Measurements from ENCODE around the gene RABL3. TPM values are rescaled to one million over a fixed set of nuclear protein-coding genes. Genes with fewer than 3 reads are reported as not detected.

RABL3 gene
- polyA plus RNA-seq, 1 experiment, result 2.6 TPM

DNA sequence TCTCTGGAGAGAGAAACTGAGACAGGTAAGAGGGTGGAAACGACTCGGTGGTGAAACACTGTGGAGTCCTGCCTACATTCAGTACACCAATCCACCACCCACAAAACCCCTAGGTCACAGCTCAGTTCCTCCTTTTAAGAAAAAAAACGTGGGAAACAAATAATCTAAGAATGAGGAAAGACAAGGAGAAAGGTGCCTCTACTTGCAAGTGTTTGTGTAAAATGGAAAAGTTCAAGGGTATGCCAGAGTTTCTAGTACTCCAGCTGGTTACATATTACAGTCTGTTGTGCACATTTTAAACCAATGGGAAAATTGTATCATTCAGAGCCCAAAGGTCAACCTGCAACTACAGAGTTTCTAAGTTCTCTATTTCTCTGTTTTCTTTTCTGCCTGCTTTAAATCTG lies 92.5 kb downstream of the RABL3 start:
- ChIA-PET CTCF (no interaction called here), POLR2A (interaction anchor here (0.7 kb wide), 1 partner anchor 17 kb away, joined by 3 read pairs; no protein-coding TSS in a partner anchor)
- TF ChIP-seq, protein P1, sequence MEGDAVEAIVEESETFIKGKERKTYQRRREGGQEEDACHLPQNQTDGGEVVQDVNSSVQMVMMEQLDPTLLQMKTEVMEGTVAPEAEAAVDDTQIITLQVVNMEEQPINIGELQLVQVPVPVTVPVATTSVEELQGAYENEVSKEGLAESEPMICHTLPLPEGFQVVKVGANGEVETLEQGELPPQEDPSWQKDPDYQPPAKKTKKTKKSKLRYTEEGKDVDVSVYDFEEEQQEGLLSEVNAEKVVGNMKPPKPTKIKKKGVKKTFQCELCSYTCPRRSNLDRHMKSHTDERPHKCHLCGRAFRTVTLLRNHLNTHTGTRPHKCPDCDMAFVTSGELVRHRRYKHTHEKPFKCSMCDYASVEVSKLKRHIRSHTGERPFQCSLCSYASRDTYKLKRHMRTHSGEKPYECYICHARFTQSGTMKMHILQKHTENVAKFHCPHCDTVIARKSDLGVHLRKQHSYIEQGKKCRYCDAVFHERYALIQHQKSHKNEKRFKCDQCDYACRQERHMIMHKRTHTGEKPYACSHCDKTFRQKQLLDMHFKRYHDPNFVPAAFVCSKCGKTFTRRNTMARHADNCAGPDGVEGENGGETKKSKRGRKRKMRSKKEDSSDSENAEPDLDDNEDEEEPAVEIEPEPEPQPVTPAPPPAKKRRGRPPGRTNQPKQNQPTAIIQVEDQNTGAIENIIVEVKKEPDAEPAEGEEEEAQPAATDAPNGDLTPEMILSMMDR (IDR thresholded peaks at IDR 0.05; ENCODE audit: insufficient read depth, low read depth, low read length), result no peak
- no peak for DNase-seq (ENCODE audit: low read depth)
- Histone ChIP-seq H3K36me3 (ENCODE audit: control insufficient read depth, insufficient read depth, low read length) (no peaks in the 10 kb centered on the region), H3K4me3 (ENCODE audit: low read depth, low read length) (no peak overlapping the region), H3K27me3 (ENCODE audit: control insufficient read depth, insufficient read depth, low read length) (no peaks in the 10 kb centered on the region)

DNA sequence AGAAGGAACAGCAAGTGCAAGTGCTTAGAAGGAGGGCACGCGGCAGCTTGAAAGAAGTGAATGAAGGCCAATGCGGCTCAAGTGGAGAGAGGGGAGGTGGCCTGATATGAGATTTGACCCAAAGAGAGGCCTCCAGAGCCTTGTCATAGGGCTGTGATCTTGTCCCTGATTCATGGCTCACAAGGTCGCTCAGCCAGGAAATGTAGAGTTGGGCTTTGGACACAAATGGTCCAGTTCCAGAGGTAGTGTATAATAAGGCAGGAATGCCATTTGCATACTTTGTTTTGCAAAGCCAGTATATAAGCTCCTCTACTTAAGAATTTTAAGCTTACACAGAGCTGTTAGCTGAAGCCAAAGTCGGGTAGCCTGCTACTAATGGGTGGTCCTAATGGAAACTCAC lies 94.0 kb downstream of the RABL3 start:
- TF ChIP-seq, protein P1 (IDR thresholded peaks at IDR 0.05; ENCODE audit: insufficient read depth, low read depth, low read length), result no peak
- POLR2A ChIA-PET, result no interaction called here
- Histone ChIP-seq H3K4me3 (ENCODE audit: low read depth, low read length) (no peak overlapping the region), H3K27me3 (ENCODE audit: control insufficient read depth, insufficient read depth, low read length) (no peaks in the 10 kb centered on the region), H3K36me3 (ENCODE audit: control insufficient read depth, insufficient read depth, low read length) (no peaks in the 10 kb centered on the region)
- no peak for DNase-seq (ENCODE audit: low read depth)
- CTCF ChIA-PET, result interaction anchor here (1.2 kb wide), 1 partner anchor 35 kb away, joined by 3 read pairs; no protein-coding TSS in a partner anchor

DNA sequence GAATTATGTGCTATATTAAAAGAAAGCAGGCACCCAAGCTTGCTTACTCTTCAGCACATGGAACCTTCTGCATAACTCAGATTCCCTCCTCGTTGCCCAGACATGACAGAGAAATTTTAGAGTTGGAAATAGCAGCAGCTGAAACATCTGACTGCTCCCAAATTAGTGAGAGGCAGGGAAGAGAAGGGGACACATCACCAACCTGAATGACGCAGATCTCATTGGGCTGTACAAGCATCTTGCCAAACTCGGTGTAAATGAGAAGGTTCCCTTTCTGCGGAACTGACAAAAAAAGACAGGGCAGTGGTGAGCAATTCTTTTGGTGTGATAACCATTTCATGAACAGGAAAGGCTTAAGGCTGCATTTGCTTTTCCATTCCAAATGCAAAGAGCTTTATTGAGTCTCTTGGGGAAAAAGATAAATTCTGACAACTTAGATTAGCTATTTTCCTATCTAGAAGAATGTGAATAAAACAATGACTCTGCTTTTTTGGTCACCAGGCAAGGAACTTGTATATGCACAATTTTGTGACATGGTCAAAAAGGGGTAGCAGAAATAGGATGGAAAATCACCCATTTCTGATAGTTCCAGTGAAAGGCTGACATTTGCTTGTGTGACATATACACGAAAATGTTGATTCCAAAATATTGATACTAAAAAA lies 95.4 kb downstream of the RABL3 start:
- Histone ChIP-seq H3K4me3 (ENCODE audit: low read depth, low read length) (no peak overlapping the region), H3K36me3 (ENCODE audit: control insufficient read depth, insufficient read depth, low read length) (no peaks in the 10 kb centered on the region), H3K27me3 (ENCODE audit: control insufficient read depth, insufficient read depth, low read length) (no peaks in the 10 kb centered on the region)
- no peak for DNase-seq (ENCODE audit: low read depth)
- TF ChIP-seq, protein P1 (IDR thresholded peaks at IDR 0.05; ENCODE audit: insufficient read depth, low read depth, low read length), result no peak
- ChIA-PET CTCF (interaction anchor here (1.2 kb wide), 1 partner anchor 13 kb away, joined by 3 read pairs; no protein-coding TSS in a partner anchor), POLR2A (no interaction called here)

DNA sequence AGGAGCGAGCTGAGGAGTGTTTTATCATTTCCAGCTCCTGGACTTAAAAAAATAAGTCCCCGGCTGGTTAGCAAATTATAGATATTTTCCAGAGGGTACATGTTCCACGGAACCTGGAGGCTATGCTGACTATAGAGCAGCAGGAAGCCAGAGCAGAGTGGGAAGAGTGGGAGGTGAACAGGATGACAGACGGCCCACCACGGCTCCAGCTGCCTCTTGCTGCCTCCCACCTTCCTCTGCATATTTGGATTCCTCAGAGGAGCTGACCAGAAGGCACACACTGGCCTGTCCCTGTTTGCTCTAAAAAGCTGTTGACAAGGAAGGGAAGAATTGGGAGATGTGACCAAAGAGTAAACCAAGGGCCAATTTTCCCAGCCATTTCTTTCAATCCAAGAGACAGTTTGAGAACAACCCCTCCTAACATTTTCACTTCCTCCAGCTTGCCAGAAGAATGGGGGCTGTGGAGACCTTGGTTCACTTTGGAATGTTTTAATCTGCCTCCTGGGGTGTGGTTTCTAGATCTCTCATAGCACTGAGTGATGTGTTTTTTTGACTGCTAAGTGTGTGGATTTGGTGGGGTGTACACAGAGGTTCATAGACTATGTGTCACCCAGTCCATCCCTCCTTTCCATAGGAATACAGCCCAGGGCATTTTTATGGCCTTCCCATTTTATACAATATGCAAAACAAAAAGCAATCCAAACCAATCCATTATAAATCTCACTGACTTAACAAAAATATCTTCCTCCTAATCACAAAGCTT lies 97.1 kb downstream of the RABL3 start:
- H3K36me3 ChIP-seq (ENCODE audit: control insufficient read depth, insufficient read depth, low read length), result no peaks in the 10 kb centered on the region
- H3K27me3 ChIP-seq (ENCODE audit: control insufficient read depth, insufficient read depth, low read length), result no peaks in the 10 kb centered on the region
- no peak for DNase-seq (ENCODE audit: low read depth)
- ChIA-PET CTCF (interaction anchor here (1.3 to 1.4 kb wide), 2 partner anchors 13 to 37 kb away, joined by 3 to 5 read pairs; partner anchors contain the start of gene HGD), POLR2A (no interaction called here)
- no peak overlapping the region for H3K4me3 ChIP-seq (ENCODE audit: low read depth, low read length)
- TF ChIP-seq, protein P1 (IDR thresholded peaks at IDR 0.05; ENCODE audit: insufficient read depth, low read depth, low read length), result no peak

DNA sequence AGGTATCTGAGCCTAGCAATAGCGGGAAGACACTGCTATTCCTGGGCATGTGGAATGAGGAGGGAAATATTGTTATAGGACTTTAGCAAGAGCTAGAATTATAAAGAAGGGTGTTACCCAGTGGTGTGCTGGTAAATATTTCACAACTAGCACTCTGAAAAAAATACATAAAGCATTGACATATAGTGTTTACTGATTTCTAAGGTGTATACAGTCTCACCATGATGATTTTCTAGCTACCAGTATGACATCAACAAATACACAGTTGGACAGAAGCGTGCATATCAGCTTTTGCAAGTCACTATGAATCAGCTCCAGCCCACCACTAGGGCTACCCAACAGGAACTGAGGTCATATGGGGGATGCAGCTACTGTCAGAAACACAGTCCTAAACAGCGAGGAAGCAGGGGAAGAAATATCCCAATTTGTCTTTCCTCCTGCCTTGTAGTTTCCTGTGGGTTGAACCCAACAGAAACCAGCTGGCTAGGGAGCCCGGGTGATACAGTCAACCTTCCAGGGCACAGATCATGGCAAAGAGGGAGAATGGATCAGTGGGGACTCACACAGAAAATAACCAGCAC lies 99.9 kb downstream of the RABL3 start:
- Histone ChIP-seq H3K36me3 (ENCODE audit: control insufficient read depth, insufficient read depth, low read length) (no peaks in the 10 kb centered on the region), H3K4me3 (ENCODE audit: low read depth, low read length) (no peak overlapping the region), H3K27me3 (ENCODE audit: control insufficient read depth, insufficient read depth, low read length) (no peaks in the 10 kb centered on the region)
- no peak for DNase-seq (ENCODE audit: low read depth)
- ChIA-PET CTCF (interaction anchor here (1.4 kb wide), 1 partner anchor 12 kb away, joined by 3 read pairs; no protein-coding TSS in a partner anchor), POLR2A (no interaction called here)
- TF ChIP-seq, protein P1 (IDR thresholded peaks at IDR 0.05; ENCODE audit: insufficient read depth, low read depth, low read length), result no peak

Measured in BJ (cell line).